Measurements from ENCODE around the gene BUB1. TPM values are rescaled to one million over a fixed set of nuclear protein-coding genes. Genes with fewer than 3 reads are reported as not detected.
A peak's percentile ranks its signal among the peaks of the same experiment; 100 is the strongest.

BUB1 gene
- total RNA-seq, 1 experiment from 2014 or later = 80.2 TPM

DNA sequence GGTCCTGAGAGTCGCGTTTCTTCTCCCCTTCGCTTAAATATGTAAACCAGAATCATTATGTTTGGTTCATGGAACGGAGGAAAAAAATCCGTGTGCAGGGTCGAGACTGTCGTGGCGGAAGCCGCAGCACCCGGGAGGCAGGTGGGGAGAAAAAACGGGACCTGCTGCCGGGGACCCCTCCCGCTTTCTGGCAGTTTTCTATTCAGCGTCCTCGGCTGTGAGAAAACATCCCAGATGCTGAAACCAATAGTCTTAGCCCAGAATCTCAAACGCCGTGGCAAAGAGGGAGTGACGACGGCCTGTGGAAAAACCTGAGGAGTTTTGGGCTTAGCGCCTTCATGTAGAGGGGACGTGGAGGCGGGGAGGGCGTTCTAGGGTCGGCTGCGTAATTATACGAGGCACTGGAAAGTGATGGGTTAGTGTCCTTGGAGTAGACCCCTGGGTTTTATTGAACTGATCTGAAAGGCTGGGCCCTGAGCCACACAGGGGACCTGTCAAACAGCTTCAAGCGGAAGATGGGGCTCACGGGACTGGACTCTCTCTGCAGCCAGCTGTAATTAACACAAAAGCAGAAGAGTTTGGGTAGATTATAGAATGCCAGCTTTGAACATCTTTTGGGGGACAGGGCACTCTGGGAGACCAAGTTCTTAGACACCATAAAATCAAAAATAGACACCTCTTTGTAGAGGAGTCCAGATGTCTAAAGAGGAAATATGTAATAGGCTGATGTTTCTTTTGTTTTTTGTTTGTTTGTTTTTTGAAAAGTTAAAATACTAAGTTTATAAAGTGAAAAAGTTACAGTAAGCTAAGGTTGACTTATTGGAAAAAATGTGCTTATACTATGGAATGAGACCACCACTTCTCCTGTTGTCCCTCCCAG, 834 bp upstream of the BUB1 start:
- H3K36me3 ChIP-seq (ENCODE audit: control insufficient read depth in 1 of 2, insufficient read depth in 2 of 2, low read length in 2 of 2) = peaks cover 5% of the 10 kb centered on the region in 2 experiments; a peak in 3 of 4 replicates
- no peaks in the 10 kb centered on the region for H3K9me2 ChIP-seq (ENCODE audit: insufficient read depth)
- TSS peak; percentile 98 for BruUV-seq (replicated peaks)
- intact Hi-C loops (cut with micrococcal nuclease) = loop anchor here (5.0 kb wide), 2 partner anchors 54 to 439 kb away; partner anchors contain the start of gene ACOXL
- TF ChIP-seq POLR2A (IDR thresholded peaks at IDR 0.05; ENCODE audit: borderline replicate concordance, extremely low read depth, insufficient read depth, insufficient read length) (peak; percentile 11), SP1 (IDR thresholded peaks at IDR 0.05; ENCODE audit: low read depth) (no peak)
- ChIA-PET RAD21 (ENCODE audit: low non-redundant PET in 1 of 2, low total read pairs in 2 of 2, uncharacterized antibody in 2 of 2, unreplicated experiment in 2 of 2) (no interaction called here), CTCF (interaction anchor here (1.0 to 1.6 kb wide), 2 partner anchors 9 to 76 kb away, joined by 4 to 6 read pairs; no protein-coding TSS in a partner anchor), POLR2A (interaction anchor here (0.8 to 1.0 kb wide), 2 partner anchors 8 to 9 kb away, joined by 3 to 4 read pairs; no protein-coding TSS in a partner anchor)
- peak overlapping the region; percentile 18 for H2AFZ ChIP-seq (ENCODE audit: low read depth, low read length, poor library complexity, severe bottlenecking)
- H3K27me3 ChIP-seq (ENCODE audit: insufficient read depth, low read length) = no peaks in the 10 kb centered on the region
- ATAC-seq (peak; percentile 23), DNase-seq (ENCODE audit: low read depth, low spot score) (no peak)
- H3K4me3 ChIP-seq (replicated peaks in 1 of 2; ENCODE audit: low read depth in 1 of 2, low read length in 2 of 2) = peak overlapping the region; percentile 68 to 98
- H3K27ac ChIP-seq (ENCODE audit: low read depth, low read length) = peak overlapping the region; percentile 68
- no peaks in the 10 kb centered on the region for H3K9me3 ChIP-seq (ENCODE audit: control insufficient read depth in 1 of 2, insufficient read depth in 1 of 2, low read depth in 1 of 2, low read length in 2 of 2)
- H3K79me2 ChIP-seq (ENCODE audit: insufficient read depth, low read length) = peaks cover 41% of the 10 kb centered on the region
- H3K9ac ChIP-seq (ENCODE audit: low read length) = peak overlapping the region; percentile 80
- H4K20me1 ChIP-seq (ENCODE audit: insufficient read depth) = peaks cover 4% of the 10 kb centered on the region; the same call in 1 of the 2 replicates
- H3K4me1 ChIP-seq (ENCODE audit: control insufficient read depth in 1 of 2, insufficient read depth in 2 of 2, low read length in 2 of 2) = peaks cover 24 to 34% of the 10 kb centered on the region in 2 experiments
- peak overlapping the region; percentile 94 for H3K4me2 ChIP-seq (ENCODE audit: low read length)

DNA sequence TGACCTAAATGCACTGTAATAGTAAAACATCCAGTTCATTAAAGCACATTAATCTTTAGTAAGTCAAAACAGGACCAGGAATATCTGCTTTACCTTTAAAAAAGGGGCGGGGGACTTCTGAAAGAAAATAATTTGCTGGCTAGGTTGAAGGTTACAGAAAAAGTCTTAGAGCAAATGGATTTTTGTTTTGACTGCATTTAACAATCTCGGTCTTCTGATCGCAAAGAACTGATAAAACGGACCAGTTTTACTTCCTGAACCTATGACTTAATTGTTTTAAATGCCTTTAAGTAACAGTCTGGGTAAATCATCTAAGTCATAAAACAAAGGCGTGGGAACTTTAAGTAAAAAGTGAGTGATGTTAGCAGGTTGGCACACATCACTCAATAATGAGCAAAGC, 783 bp downstream of the BUB1 start:
- H3K9ac ChIP-seq (ENCODE audit: low read length) = peak overlapping the region; percentile 80
- H3K36me3 ChIP-seq (ENCODE audit: control insufficient read depth in 1 of 2, insufficient read depth in 2 of 2, low read length in 2 of 2) = peaks cover 12 to 21% of the 10 kb centered on the region in 2 experiments
- CTCF ChIA-PET = no interaction called here
- TSS peak; percentile 73 for BruUV-seq (replicated peaks)
- no peaks in the 10 kb centered on the region for H3K27me3 ChIP-seq (ENCODE audit: insufficient read depth, low read length)
- POLR2A ChIA-PET = no interaction called here
- H3K9me3 ChIP-seq (ENCODE audit: control insufficient read depth in 1 of 2, insufficient read depth in 1 of 2, low read depth in 1 of 2, low read length in 2 of 2) = no peaks in the 10 kb centered on the region
- peaks cover 4% of the 10 kb centered on the region; the same call in 1 of the 2 replicates for H4K20me1 ChIP-seq (ENCODE audit: insufficient read depth)
- intact Hi-C loops (cut with micrococcal nuclease) = loop anchor here (5.0 kb wide), 2 partner anchors 55 to 440 kb away; partner anchors contain the start of gene ACOXL
- peaks cover 24 to 34% of the 10 kb centered on the region in 2 experiments for H3K4me1 ChIP-seq (ENCODE audit: control insufficient read depth in 1 of 2, insufficient read depth in 2 of 2, low read length in 2 of 2)
- H3K79me2 ChIP-seq (ENCODE audit: insufficient read depth, low read length) = peaks cover 58% of the 10 kb centered on the region
- no peak overlapping the region for H2AFZ ChIP-seq (ENCODE audit: low read depth, low read length, poor library complexity, severe bottlenecking)
- RAD21 ChIA-PET (ENCODE audit: low non-redundant PET in 1 of 2, low total read pairs in 2 of 2, uncharacterized antibody in 2 of 2, unreplicated experiment in 2 of 2) = no interaction called here
- no peaks in the 10 kb centered on the region for H3K9me2 ChIP-seq (ENCODE audit: insufficient read depth)
- H3K27ac ChIP-seq (ENCODE audit: low read depth, low read length) = peak overlapping the region; percentile 42; the same call in 1 of the 2 replicates
- TF ChIP-seq EZH2phosphoT487 (IDR thresholded peaks at IDR 0.05; ENCODE audit: borderline replicate concordance) (no peak), POLR2A (IDR thresholded peaks at IDR 0.05; ENCODE audit: borderline replicate concordance, extremely low read depth, insufficient read depth, insufficient read length) (no peak), YY1 (IDR thresholded peaks at IDR 0.05; ENCODE audit: extremely low read depth, insufficient replicate concordance, low read depth, low read length) (no peak), EGR1 (IDR thresholded peaks at IDR 0.05; ENCODE audit: low read depth) (no peak), TCF7L2 (IDR thresholded peaks at IDR 0.05; ENCODE audit: borderline replicate concordance, extremely low read depth, insufficient read depth, insufficient read length) (no peak)
- TF ChIP-seq, protein P1, sequence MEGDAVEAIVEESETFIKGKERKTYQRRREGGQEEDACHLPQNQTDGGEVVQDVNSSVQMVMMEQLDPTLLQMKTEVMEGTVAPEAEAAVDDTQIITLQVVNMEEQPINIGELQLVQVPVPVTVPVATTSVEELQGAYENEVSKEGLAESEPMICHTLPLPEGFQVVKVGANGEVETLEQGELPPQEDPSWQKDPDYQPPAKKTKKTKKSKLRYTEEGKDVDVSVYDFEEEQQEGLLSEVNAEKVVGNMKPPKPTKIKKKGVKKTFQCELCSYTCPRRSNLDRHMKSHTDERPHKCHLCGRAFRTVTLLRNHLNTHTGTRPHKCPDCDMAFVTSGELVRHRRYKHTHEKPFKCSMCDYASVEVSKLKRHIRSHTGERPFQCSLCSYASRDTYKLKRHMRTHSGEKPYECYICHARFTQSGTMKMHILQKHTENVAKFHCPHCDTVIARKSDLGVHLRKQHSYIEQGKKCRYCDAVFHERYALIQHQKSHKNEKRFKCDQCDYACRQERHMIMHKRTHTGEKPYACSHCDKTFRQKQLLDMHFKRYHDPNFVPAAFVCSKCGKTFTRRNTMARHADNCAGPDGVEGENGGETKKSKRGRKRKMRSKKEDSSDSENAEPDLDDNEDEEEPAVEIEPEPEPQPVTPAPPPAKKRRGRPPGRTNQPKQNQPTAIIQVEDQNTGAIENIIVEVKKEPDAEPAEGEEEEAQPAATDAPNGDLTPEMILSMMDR (IDR thresholded peaks at IDR 0.05 in 2 of 3, conservative IDR thresholded peaks at IDR 0.05 in 1 of 3; ENCODE audit: borderline replicate concordance in 1 of 3, insufficient read depth in 1 of 3, low read depth in 2 of 3, low read length in 2 of 3) = no peak
- H3K4me2 ChIP-seq (ENCODE audit: low read length) = peak overlapping the region; percentile 94
- ATAC-seq (no peak), DNase-seq (ENCODE audit: low read depth, low spot score) (no peak)
- H3K4me3 ChIP-seq (replicated peaks in 1 of 2; ENCODE audit: low read depth in 1 of 2, low read length in 2 of 2) = peak overlapping the region; percentile 68 to 98
